ENCODE results near the gene ZBTB18.
A peak's percentile ranks its signal among the peaks of the same experiment; 100 is the strongest.
"Not testable (repeated sequence)": the region's sequence is repeated elsewhere in the genome, so short reads cannot be mapped to it uniquely, and the experiment has no call there.

Gene ZBTB18

GRCh38 chr1:244042293-244042692, 8.8 kb upstream of the ZBTB18 start:
- DNase-seq: no peak

- DNase-seq: no peak
Measured at GRCh38 chr1:244044423-244044822, 6.7 kb upstream of the ZBTB18 start.

GRCh38 chr1:244046254-244046653, 4.8 kb upstream of the ZBTB18 start:
- not testable (repeated sequence) for DNase-seq

- no peak for DNase-seq
Measured at GRCh38 chr1:244046907-244047611, 4.0 kb upstream of the ZBTB18 start.

- DNase-seq: no peak
Measured at GRCh38 chr1:244047621-244048255, 3.3 kb upstream of the ZBTB18 start.

GRCh38 chr1:244048256-244049161, 2.6 kb upstream of the ZBTB18 start:
- DNase-seq: peak; percentile 100

- no peak for DNase-seq
Measured at GRCh38 chr1:244049162-244050013, 1.7 kb upstream of the ZBTB18 start.

- no peak for DNase-seq
Measured at GRCh38 chr1:244050014-244050834, 859 bp upstream of the ZBTB18 start.

- no peak for DNase-seq
Measured at GRCh38 chr1:244052016-244052727, 1.1 kb downstream of the ZBTB18 start.

- no peak for DNase-seq
Measured at GRCh38 chr1:244052728-244053312, 1.7 kb downstream of the ZBTB18 start.

GRCh38 chr1:244053831-244054230, 2.7 kb downstream of the ZBTB18 start:
- DNase-seq: no peak

- no peak for DNase-seq
Measured at GRCh38 chr1:244054247-244054923, 3.3 kb downstream of the ZBTB18 start.

GRCh38 chr1:244054924-244055263, 3.8 kb downstream of the ZBTB18 start:
- DNase-seq: no peak

- DNase-seq: no peak
Measured at GRCh38 chr1:244056577-244056976, 5.5 kb downstream of the ZBTB18 start.

- DNase-seq: no peak
Measured at GRCh38 chr1:244057474-244058385, 6.6 kb downstream of the ZBTB18 start.

- no peak for DNase-seq
Measured at GRCh38 chr1:244060117-244060516, 9.0 kb downstream of the ZBTB18 start.

- DNase-seq: no peak
Measured at GRCh38 chr1:244060686-244061085, 9.6 kb downstream of the ZBTB18 start.

GRCh38 chr1:244062156-244062725, 11.2 kb downstream of the ZBTB18 start:
- no peak for DNase-seq

- no peak for DNase-seq
Measured at GRCh38 chr1:244063498-244063897, 12.4 kb downstream of the ZBTB18 start.
